H1 (cell line): ENCODE results near the gene ABHD6. TPM values are rescaled to one million over a fixed set of nuclear protein-coding genes. Genes with fewer than 3 reads are reported as not detected.

Experiments used
- CTCF ChIA-PET: fragments of 300-600 bp; sonication (Branson Sonifier 250); formaldehyde crosslinking; loops from one replicate; lab custom pipeline; 2021; ENCODE audit not compliant: partially characterized antibody; lab: Charles Lee
- POLR2A ChIA-PET: fragments of 300-600 bp; sonication (Branson Sonifier 250); formaldehyde crosslinking; loops from one replicate; lab custom pipeline; 2021; ENCODE audit warnings: inconsistent platforms; ENCODE audit not compliant: partially characterized antibody; lab: Charles Lee
- DNase-seq, 2 experiments: peaks; one replicate each; pipeline versions ENCODE4 v3.0.0 to v3.0.0-alpha.2; 2010 to 2022; ENCODE audit warnings: low spot score in 2 of 2, low read depth in 1 of 2, mixed read lengths in 1 of 2
- FAIRE-seq: peaks from 2 replicates; lab custom pipeline; 2011; peaks lifted over from hg19 to GRCh38; lab: Jason Lieb, UNC
- H2AFZ ChIP-seq: 2 replicates; pipeline ENCODE4 v1.8.1; 2012; ENCODE audit warnings: low read length, inconsistent platforms
- H2AK5ac ChIP-seq: 2 replicates; pipeline ENCODE4 v1.6.1; 2013; ENCODE audit warnings: low read depth, low read length
- H2BK120ac ChIP-seq: replicated peaks from 2 replicates; pipeline ENCODE3; 2013; ENCODE audit warnings: low read depth, low read length, inconsistent platforms
- H2BK12ac ChIP-seq: 2 replicates; pipeline ENCODE4 v1.6.1; 2013; ENCODE audit warnings: low read depth, low read length
- H2BK15ac ChIP-seq: 2 replicates; pipeline ENCODE4 v1.6.1; 2013; ENCODE audit warnings: low read length
- H2BK20ac ChIP-seq: 2 replicates; pipeline ENCODE4 v1.6.1; 2013; ENCODE audit warnings: low read length
- H2BK5ac ChIP-seq: 2 replicates; pipeline ENCODE4 v1.6.1; 2013; ENCODE audit warnings: low read depth, low read length
- H3K14ac ChIP-seq: 2 replicates; pipeline ENCODE4 v1.6.1; 2013; ENCODE audit warnings: inconsistent platforms; ENCODE audit not compliant: insufficient read length
- H3K18ac ChIP-seq: 2 replicates; pipeline ENCODE4 v1.6.1; 2013; ENCODE audit warnings: low read length; ENCODE audit errors: extremely low read depth
- H3K23ac ChIP-seq: 2 replicates; pipeline ENCODE4 v1.6.1; 2013; ENCODE audit warnings: inconsistent platforms; ENCODE audit not compliant: insufficient read length
- H3K23me2 ChIP-seq: 2 replicates; pipeline ENCODE4 v1.6.1; 2013; ENCODE audit warnings: low read depth, low read length
- H3K27ac ChIP-seq: 2 replicates; pipeline ENCODE4 v1.6.1; 2011; ENCODE audit warnings: low read depth, low read length, inconsistent platforms
- H3K27me3 ChIP-seq, 4 experiments: replicated peaks in 1 of 4; 1 replicate in 1 of 4; 2 replicates in 3 of 4; pipeline versions ENCODE4 v1.6.1 to v1.8.1; 2011 to 2013; ENCODE audit warnings: low read length in 3 of 4, mild to moderate bottlenecking in 3 of 4, inconsistent platforms in 2 of 4, mixed read lengths in 2 of 4, moderate library complexity in 1 of 4; ENCODE audit not compliant: control insufficient read depth in 3 of 4, insufficient read depth in 3 of 4; ENCODE audit errors: extremely low read depth in 1 of 4
- H3K36me3 ChIP-seq, 4 experiments: 2 replicates each; pipeline versions ENCODE4 v1.6.1 to v1.8.1; 2011 to 2013; ENCODE audit warnings: mild to moderate bottlenecking in 4 of 4, low read length in 3 of 4, moderate library complexity in 2 of 4, control low read depth in 1 of 4, inconsistent platforms in 1 of 4; ENCODE audit not compliant: insufficient read depth in 4 of 4, control insufficient read depth in 2 of 4
- H3K4ac ChIP-seq: replicated peaks from 2 replicates; pipeline ENCODE3; 2013; ENCODE audit warnings: low read length, low read depth, mixed read lengths, inconsistent platforms; ENCODE audit not compliant: insufficient read length
- H3K4me1 ChIP-seq, 4 experiments: replicated peaks in 1 of 4; 1 replicate in 1 of 4; 2 replicates in 3 of 4; pipeline versions ENCODE4 v1.6.1 to v1.8.1; 2011 to 2013; ENCODE audit warnings: low read length in 3 of 4, inconsistent platforms in 2 of 4, mixed read lengths in 1 of 4; ENCODE audit not compliant: insufficient read depth in 4 of 4, control insufficient read depth in 3 of 4
- H3K4me2 ChIP-seq, 2 experiments: 2 replicates each; pipeline versions ENCODE4 v1.6.1 to v1.8.1; 2011 to 2013; ENCODE audit warnings: low read depth in 2 of 2, low read length in 2 of 2, control low read depth in 1 of 2, inconsistent platforms in 1 of 2, mild to moderate bottlenecking in 1 of 2; ENCODE audit not compliant: insufficient read depth in 1 of 2
- H3K4me3 ChIP-seq, 4 experiments: fragments of 200-600, 300-600 bp in 1 of 4; sonication (generic), shearing (Covaris generic), sonication (Bioruptor Twin) in 1 of 4; 2 replicates each; pipeline versions ENCODE4 v1.5.1 to v1.8.1; 2011 to 2016; ENCODE audit warnings: low read length in 4 of 4, low read depth in 3 of 4, control low read depth in 2 of 4, inconsistent platforms in 2 of 4, mild to moderate bottlenecking in 2 of 4, mixed read lengths in 1 of 4, moderate library complexity in 1 of 4; ENCODE audit not compliant: insufficient read depth in 2 of 4; ENCODE audit errors: extremely low read depth in 1 of 4
- H3K56ac ChIP-seq: replicated peaks from 2 replicates; pipeline ENCODE3; 2013; ENCODE audit warnings: low read depth, mild to moderate bottlenecking, mixed read lengths, low read length, inconsistent platforms; ENCODE audit not compliant: insufficient read length
- H3K79me1 ChIP-seq: 2 replicates; pipeline ENCODE4 v1.6.1; 2013; ENCODE audit warnings: low read depth, low read length, control low read depth
- H3K79me2 ChIP-seq, 2 experiments: 2 replicates each; pipeline versions ENCODE4 v1.6.1 to v1.8.1; 2012 to 2013; ENCODE audit warnings: low read length in 2 of 2, mild to moderate bottlenecking in 2 of 2, inconsistent platforms in 1 of 2; ENCODE audit not compliant: insufficient read depth in 2 of 2, control insufficient read depth in 1 of 2
- H3K9ac ChIP-seq, 4 experiments: replicated peaks in 1 of 4; 1 replicate in 1 of 4; 2 replicates in 3 of 4; pipeline versions ENCODE4 v1.6.1 to v1.8.1; 2011 to 2013; ENCODE audit warnings: low read depth in 3 of 4, low read length in 3 of 4, control low read depth in 2 of 4, mild to moderate bottlenecking in 2 of 4, moderate library complexity in 2 of 4, inconsistent platforms in 1 of 4; ENCODE audit errors: extremely low read depth in 1 of 4
- H3K9me3 ChIP-seq, 2 experiments: 2 replicates each; pipeline versions ENCODE4 v1.6.1 to v1.8.1; 2012 to 2013; ENCODE audit warnings: mild to moderate bottlenecking in 2 of 2, moderate library complexity in 2 of 2, control low read depth in 1 of 2, inconsistent platforms in 1 of 2, low read depth in 1 of 2, low read length in 1 of 2, mixed read lengths in 1 of 2; ENCODE audit not compliant: insufficient read depth in 2 of 2
- H4K20me1 ChIP-seq, 2 experiments: replicated peaks in 1 of 2; 2 replicates each; pipeline versions ENCODE3 to v1.8.1; 2011 to 2013; ENCODE audit warnings: inconsistent platforms in 2 of 2, low read length in 2 of 2, mild to moderate bottlenecking in 1 of 2; ENCODE audit not compliant: insufficient read depth in 2 of 2, control insufficient read depth in 1 of 2
- H4K5ac ChIP-seq: 2 replicates; pipeline ENCODE4 v1.6.1; 2013; ENCODE audit warnings: low read length, low read depth, mixed read lengths, inconsistent platforms; ENCODE audit not compliant: insufficient read length
- H4K8ac ChIP-seq: 2 replicates; pipeline ENCODE4 v1.8.0; 2013; ENCODE audit warnings: mild to moderate bottlenecking, moderate library complexity, low read length, inconsistent platforms; ENCODE audit not compliant: insufficient read depth; ENCODE audit errors: extremely low read depth
- H4K91ac ChIP-seq: replicated peaks from 2 replicates; pipeline ENCODE3; 2013; ENCODE audit warnings: low read length, mixed read lengths, inconsistent platforms; ENCODE audit not compliant: insufficient read length
- ATF3 ChIP-seq: IDR thresholded peaks from 2 replicates; pipeline ENCODE4 v1.6.1; 2011; ENCODE audit warnings: low read depth, mild to moderate bottlenecking, low read length; ENCODE audit not compliant: insufficient read depth
- CHD1 ChIP-seq: IDR thresholded peaks from 2 replicates; pipeline ENCODE4 v1.6.1; 2012; ENCODE audit warnings: low read depth, low read length, improper control_type of control experiment
- WGBS, 2 experiments: shearing (Covaris generic) in 1 of 2; methylation state at CpG; one replicate each; pipeline versions ENCODE4 v1.1.6 to v1.1.7; 2013 to 2015; ENCODE audit warnings: low lambda C conversion rate in 2 of 2, mixed read lengths in 2 of 2, inconsistent platforms in 1 of 2, low coverage in 1 of 2, missing lambda C conversion rate in 1 of 2; ENCODE audit not compliant: insufficient replicate concordance in 2 of 2, insufficient coverage in 1 of 2, insufficient read length in 1 of 2; ENCODE audit errors: extremely low coverage in 1 of 2, missing lambda C conversion rate in 1 of 2; 5-methylcytosine and 5-hydroxymethylcytosine counted together
- polyA plus RNA-seq, 7 experiments: library from polyadenylated mRNA; depleted of rRNA in 3 of 7; stranded (reverse) in 5 of 7; unstranded in 2 of 7; fragments of >200 nt in 5 of 7; fragments of 200-250 nt in 2 of 7; gene quantifications; 1 replicate in 5 of 7; 2 replicates in 1 of 7; 4 replicates in 1 of 7; pipeline versions ENCODE4 v1.2.1 to v1.2.3, GENCODE V29; 2011 to 2013; ENCODE audit warnings: missing spikeins in 2 of 7, mixed read lengths in 2 of 7
- total RNA-seq: library from RNA; stranded (reverse); fragmentation: NEBNext Ultra II Directional; extraction: Animal tissue kit (Norgen Biotek cat#: 25700); gene quantifications from 2 replicates; pipeline ENCODE4 v1.2.1, GENCODE V29; 2021

ABHD6 gene
- total and polyA plus RNA-seq, 2 of the 8 experiments (the other 6 are each of a cell fraction or from before 2014, with no cell fraction given): 5.9 to 6.6 TPM

GRCh38 chr3:58272891-58273290, 35.3 kb downstream of the ABHD6 start:
- no peak overlapping the region for H3K4ac ChIP-seq
- H3K4me1 ChIP-seq: no peaks in the 10 kb centered on the region
- no peak overlapping the region for H4K8ac ChIP-seq
- no peak overlapping the region for H2BK120ac ChIP-seq
- H2BK20ac ChIP-seq: no peak overlapping the region
- H4K91ac ChIP-seq: no peak overlapping the region
- H2BK12ac ChIP-seq: no peak overlapping the region
- no peak overlapping the region for H3K9ac ChIP-seq
- H4K20me1 ChIP-seq: no peaks in the 10 kb centered on the region
- no peak overlapping the region for H3K4me2 ChIP-seq
- no peaks in the 10 kb centered on the region for H3K36me3 ChIP-seq
- H3K4me3 ChIP-seq: no peak overlapping the region
- no peak overlapping the region for H3K56ac ChIP-seq
- H3K79me1 ChIP-seq: no peaks in the 10 kb centered on the region
- H3K79me2 ChIP-seq: no peaks in the 10 kb centered on the region
- H2AK5ac ChIP-seq: no peak overlapping the region
- 87% methylated on average over 3 of the region's 3 CpGs; no CpG with 5 or more reads in 1 of the 2 experiments for WGBS, 2 experiments
- no peak overlapping the region for H2BK15ac ChIP-seq
- H2BK5ac ChIP-seq: no peak overlapping the region
- peaks cover 4% of the 10 kb centered on the region; the same call in 1 of the 2 replicates for H3K23me2 ChIP-seq
- POLR2A ChIA-PET: interaction anchor here (1.9 kb wide), 1 partner anchor 34 kb away, joined by 5 read pairs; the partner anchor contains the start of genes HTD2 and RPP14
- H3K14ac ChIP-seq: no peak overlapping the region
- DNase-seq (no peak), FAIRE-seq (no peak)
- no peaks in the 10 kb centered on the region for H3K27me3 ChIP-seq
- H3K18ac ChIP-seq: no peak overlapping the region
- CTCF ChIA-PET: interaction anchor here (0.8 to 2.7 kb wide), 4 partner anchors 15 to 106 kb away, joined by 3 to 9 read pairs (median 6); no protein-coding TSS in a partner anchor
- no peak overlapping the region for H2AFZ ChIP-seq
- H3K9me3 ChIP-seq: no peaks in the 10 kb centered on the region
- H4K5ac ChIP-seq: no peak overlapping the region
- TF ChIP-seq ATF3 (no peak), CHD1 (no peak)
- H3K23ac ChIP-seq: no peak overlapping the region
- H3K27ac ChIP-seq: no peak overlapping the region
